Natural killer cell treated with Interleukin-12 subunit alpha and Interleukin-12 subunit beta and Interleukin-15 and Interleukin-18, amount 100 ng/mL, for 72 hours (primary cell): ENCODE data around the gene CISH. TPM values are rescaled to one million over a fixed set of nuclear protein-coding genes. Genes with fewer than 3 reads are reported as not detected.
A peak's percentile ranks its signal among the peaks of the same experiment; 100 is the strongest.

Source experiments
- ATAC-seq, 2 donors: fragments of 150-1000 bp; cut with Tn5 transposase in 1 of 2; sonication (Bioruptor Pico), chemical (Tn5 transposase) in 1 of 2; 2 replicates each; pipeline ENCODE4 v1.10.0; 2021
- DNase-seq: peaks from one replicate; pipeline ENCODE4 v3.0.0; 2022; ENCODE audit warnings: low spot score
- H3K27ac Mint-ChIP-seq, 2 donors: 1 replicate in 1 of 2; 2 replicates in 1 of 2; pipeline ENCODE4 v1.8.0; 2022; ENCODE audit warnings: mixed read lengths in 2 of 2, mild to moderate bottlenecking in 1 of 2, moderate library complexity in 1 of 2
- H3K27me3 Mint-ChIP-seq, 2 donors: 1 replicate in 1 of 2; 2 replicates in 1 of 2; pipeline ENCODE4 v1.8.0; 2022; ENCODE audit warnings: mixed read lengths in 2 of 2
- H3K36me3 Mint-ChIP-seq: one replicate; pipeline ENCODE4 v1.8.0; 2022; ENCODE audit warnings: mixed read lengths
- H3K4me1 Mint-ChIP-seq, 2 donors: 1 replicate in 1 of 2; 2 replicates in 1 of 2; pipeline ENCODE4 v1.8.0; 2022; ENCODE audit warnings: low read depth in 2 of 2, mixed read lengths in 2 of 2, mild to moderate bottlenecking in 1 of 2
- H3K4me3 Mint-ChIP-seq: one replicate; pipeline ENCODE4 v1.8.0; 2022; ENCODE audit warnings: mixed read lengths
- H3K9me3 Mint-ChIP-seq: 2 replicates; pipeline ENCODE4 v1.8.0; 2022; ENCODE audit warnings: mixed read lengths
- total RNA-seq, 2 donors: library from RNA; stranded (reverse); gene quantifications; one replicate each; pipeline ENCODE4 v1.2.3, GENCODE V29; 2022

Gene CISH
- total RNA-seq, 2 donors from 2014 or later = 146 to 151 TPM

DNA sequence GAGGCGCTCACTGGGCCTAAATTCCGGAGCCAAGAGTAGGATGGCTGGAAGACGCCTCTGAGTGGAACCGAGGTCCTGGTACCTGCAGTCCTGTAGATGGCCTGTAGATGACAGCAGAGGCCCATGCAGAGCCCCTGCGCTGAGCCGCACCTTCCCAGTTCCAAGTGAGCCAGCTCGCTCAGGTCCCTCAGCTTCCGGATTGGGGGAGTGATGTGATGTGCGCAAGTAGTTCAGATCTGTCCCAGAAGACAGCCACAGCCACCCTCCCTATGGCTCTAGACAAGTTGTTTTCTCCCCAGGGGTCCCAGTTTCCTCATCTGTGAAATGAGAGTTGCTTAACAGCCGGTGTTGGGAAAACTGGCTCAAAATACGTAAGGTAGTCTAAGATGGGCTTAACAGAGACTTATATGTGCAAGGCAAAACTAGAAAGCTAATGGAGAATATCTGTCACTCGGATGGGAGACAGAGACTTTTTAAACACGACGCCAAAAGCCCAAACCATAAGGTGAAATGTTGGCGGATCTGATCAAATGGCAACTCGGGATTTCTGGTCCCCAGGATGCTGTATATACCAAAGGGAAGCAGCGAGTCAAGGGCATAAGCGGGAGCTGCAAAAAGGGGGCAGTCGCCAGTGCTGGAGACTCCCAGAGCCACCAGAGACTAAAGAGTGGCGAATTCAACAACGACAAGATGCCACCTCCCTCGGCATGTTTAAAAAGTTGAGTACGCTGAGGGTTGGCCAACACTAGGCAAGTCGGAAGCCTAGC is 4.6 kb upstream of the CISH start:
- DNase-seq (peak; percentile 88), ATAC-seq (peak; percentile 29 to 48)
- H3K9me3 Mint-ChIP-seq = no peaks in the 10 kb centered on the region
- H3K27me3 Mint-ChIP-seq = no peaks in the 10 kb centered on the region
- peak overlapping the region; percentile 92 for H3K4me3 Mint-ChIP-seq
- peak overlapping the region; percentile 95 to 96 for H3K27ac Mint-ChIP-seq
- no peaks in the 10 kb centered on the region for H3K36me3 Mint-ChIP-seq
- H3K4me1 Mint-ChIP-seq = peaks cover 64% of the 10 kb centered on the region in 2 donors

DNA sequence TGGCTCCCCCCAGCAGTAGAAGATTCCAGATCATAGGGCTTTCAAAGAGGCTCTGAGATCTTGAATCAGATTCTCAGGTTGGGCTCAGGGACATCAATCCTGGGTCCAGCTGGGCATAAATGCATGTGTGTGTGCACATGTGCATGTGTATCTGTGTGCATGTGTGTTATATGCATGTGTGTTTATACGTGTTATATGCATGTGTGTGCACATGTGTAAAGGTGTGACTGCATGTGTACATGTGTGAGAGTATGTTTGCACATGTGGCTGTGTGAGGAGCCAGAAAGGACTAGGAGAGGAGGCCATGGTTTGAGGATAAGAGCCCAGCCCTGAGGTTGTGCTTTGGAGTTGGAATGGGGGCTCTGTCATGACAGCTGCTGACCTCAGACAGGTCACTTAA is 3.6 kb upstream of the CISH start:
- Mint-ChIP-seq H3K4me1 (peaks cover 61 to 63% of the 10 kb centered on the region in 2 donors), H3K27ac (no peak overlapping the region)
- no peak for ATAC-seq

DNA sequence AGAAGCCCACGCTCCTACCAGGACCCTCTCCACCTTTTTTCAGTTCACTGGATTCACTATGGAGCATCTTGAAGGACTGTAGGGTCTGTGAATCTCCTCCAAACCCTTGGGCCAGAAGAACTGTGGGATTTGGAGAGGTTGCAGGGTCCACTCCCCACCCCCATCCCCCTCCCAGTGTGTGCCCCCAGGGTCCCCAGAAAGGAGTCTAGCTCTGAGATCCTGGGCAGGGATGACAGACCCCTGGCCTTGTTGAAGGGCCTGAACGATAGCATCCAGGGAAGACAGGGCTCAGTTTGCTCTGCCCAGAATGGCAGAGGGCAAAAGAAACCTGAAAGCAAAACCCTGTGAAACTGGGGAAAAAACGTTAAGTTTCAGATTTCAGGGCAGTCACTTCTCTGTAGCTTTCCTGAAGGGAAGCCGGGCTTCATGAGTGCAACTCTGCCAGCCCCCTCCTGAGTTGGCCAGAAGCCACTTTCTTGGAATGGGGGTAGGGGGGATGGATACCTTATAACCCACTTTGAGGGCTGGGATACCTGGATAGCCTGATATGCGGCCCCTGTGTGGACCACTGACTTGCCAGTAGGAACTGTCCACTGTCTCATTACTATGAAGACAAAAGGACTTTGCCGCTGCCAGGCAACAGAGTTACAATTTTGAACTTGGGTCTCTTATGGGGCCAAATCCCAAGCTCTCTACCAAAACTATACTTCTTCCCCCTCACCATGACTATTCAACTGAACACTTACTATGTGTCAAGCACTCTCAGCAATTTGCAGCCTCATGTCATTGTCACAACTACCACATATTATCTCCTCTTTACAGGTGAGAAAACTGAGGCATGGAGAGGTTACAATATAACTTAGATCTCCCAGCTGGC is 1.6 kb upstream of the CISH start:
- H3K36me3 Mint-ChIP-seq = peaks cover 15% of the 10 kb centered on the region
- peak overlapping the region; percentile 99 for H3K27ac Mint-ChIP-seq
- no peak for DNase-seq
- ATAC-seq = no peak
- H3K9me3 Mint-ChIP-seq = no peaks in the 10 kb centered on the region
- no peaks in the 10 kb centered on the region for H3K27me3 Mint-ChIP-seq
- peaks cover 63 to 70% of the 10 kb centered on the region in 2 donors for H3K4me1 Mint-ChIP-seq
- H3K4me3 Mint-ChIP-seq = peak overlapping the region; percentile 91

More for the DNA sequence above, 3.6 kb upstream of the CISH start:
- Mint-ChIP-seq H3K27me3 (no peaks in the 10 kb centered on the region), H3K4me3 (peak overlapping the region; percentile 8), H3K36me3 (no peaks in the 10 kb centered on the region), H3K9me3 (no peaks in the 10 kb centered on the region)
- DNase-seq = no peak

DNA sequence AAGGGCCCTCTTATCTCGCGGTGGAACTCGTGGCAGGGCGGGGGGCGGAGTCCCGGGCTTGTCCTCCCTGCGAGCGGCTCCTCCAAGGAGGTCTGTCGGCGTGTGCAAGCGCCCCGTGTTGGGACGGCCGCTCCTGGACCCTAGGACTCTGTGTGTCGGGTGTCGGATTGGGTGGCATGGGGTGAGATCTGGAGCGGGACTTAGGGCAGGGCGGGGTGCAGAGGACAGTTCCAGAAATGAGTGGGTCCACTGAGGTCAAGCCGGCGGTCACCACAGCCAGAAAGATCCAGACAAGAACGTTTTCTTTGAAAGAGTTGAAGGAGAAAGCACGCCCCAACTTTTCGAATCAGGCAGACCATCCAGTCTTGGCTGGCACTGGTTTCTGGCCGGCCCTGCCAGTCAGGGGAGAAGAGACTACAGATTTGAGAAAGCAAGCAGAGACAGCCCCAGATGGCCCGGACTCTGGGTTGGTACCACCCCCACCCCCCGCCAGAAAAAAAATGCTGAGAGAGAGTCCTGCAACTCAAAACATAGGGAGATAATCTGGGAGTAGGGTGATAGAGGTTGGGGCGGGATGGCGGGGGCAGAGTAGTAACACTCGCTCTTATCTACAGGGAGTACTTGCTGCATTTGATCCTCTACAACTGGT is 784 bp upstream of the CISH start:
- Mint-ChIP-seq H3K9me3 (no peaks in the 10 kb centered on the region), H3K27me3 (no peaks in the 10 kb centered on the region), H3K36me3 (peaks cover 20% of the 10 kb centered on the region), H3K27ac (peak overlapping the region; percentile 99), H3K4me1 (peaks cover 65 to 73% of the 10 kb centered on the region in 2 donors), H3K4me3 (peak overlapping the region; percentile 91)
- DNase-seq (no peak), ATAC-seq (no peak)

DNA sequence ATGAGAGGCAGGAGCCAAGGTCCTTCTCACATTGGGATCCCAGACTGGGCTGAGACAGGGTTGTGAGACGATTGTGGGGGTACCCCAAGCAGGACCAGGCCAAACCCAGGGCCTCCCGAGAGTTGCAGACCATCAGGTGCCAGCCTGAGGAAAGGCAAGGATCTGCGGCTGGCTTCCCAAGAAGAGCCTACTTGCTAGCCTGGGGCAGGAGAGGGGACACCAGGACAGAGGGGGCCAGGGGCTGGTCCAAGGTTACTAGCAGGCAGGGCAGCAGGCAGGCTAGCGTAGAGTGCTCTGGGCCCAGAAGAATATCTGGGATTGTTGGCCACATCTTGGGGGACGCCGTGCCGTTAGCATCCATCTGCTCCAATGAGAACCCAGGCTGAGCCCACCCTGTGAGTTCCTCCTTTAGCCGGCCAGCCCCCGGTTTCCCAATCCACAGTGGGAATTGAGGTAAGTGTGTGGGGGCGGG is 546 bp downstream of the CISH start:
- Mint-ChIP-seq H3K4me1 (peaks cover 66 to 80% of the 10 kb centered on the region in 2 donors), H3K36me3 (peaks cover 24% of the 10 kb centered on the region), H3K4me3 (peak overlapping the region; percentile 91), H3K27me3 (no peaks in the 10 kb centered on the region), H3K9me3 (no peaks in the 10 kb centered on the region), H3K27ac (peak overlapping the region; percentile 99)
- DNase-seq (no peak), ATAC-seq (no peak)

DNA sequence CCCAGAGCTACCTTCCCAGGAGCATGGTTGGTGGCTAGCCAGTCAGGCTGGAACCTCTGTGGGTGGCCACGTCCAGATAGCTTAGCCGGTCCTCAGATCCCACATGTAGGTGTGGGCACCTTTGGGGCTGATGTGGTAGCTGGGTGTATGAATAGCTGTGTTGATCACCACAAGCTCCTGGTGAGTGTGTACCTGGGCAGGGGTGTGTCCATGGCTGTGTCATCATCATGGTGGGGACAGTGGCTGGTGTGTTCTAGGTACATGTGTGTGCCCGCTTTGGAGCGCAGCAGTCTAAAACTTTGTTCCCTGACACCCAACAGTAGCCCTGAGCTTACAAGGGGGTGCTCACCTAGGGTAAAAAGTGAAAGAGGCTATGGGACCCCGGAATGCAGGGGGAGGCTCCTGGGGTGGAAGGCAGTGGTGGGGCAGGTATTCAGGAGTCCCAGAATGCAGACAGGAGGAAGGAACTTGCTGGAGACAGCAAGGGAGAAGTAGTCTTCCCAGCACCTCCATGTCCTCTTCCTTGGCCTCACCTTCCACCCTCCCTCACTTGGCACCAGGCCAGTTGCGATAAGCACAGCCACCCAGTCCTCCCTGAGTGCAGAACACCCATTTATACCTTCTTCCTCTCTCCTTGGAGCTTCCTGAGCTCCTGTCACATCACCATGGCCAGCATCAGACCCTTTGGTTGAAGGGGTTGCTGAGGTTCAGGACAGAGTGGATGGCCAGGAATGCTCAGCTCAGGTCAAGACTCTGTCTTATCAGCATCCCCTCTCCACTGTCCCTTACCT is 1.2 kb downstream of the CISH start:
- Mint-ChIP-seq H3K36me3 (peaks cover 30% of the 10 kb centered on the region), H3K4me3 (peak overlapping the region; percentile 91), H3K27ac (peak overlapping the region; percentile 99), H3K4me1 (peaks cover 68 to 80% of the 10 kb centered on the region in 2 donors), H3K9me3 (no peaks in the 10 kb centered on the region), H3K27me3 (no peaks in the 10 kb centered on the region)
- ATAC-seq = no peak
- no peak for DNase-seq

DNA sequence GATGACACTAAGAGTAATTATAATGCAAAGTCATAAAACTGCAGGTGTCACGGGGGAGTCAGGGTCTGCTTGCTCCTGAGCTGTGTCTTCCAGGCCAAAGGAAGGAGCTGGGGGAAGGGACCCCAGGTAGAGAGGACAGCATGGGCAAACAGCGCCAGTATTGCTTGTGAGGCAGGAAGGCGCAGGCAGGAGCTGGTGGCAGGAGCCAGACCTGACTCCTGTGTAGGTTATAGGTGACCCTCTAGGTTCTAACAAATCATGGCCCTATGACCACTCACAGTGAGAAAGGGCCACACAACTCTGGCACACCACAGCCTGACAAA is 1.9 kb downstream of the CISH start:
- no peak for ATAC-seq
- peak overlapping the region; percentile 91 for H3K4me3 Mint-ChIP-seq
- DNase-seq = no peak
- H3K36me3 Mint-ChIP-seq = peaks cover 34% of the 10 kb centered on the region
- H3K27me3 Mint-ChIP-seq = no peaks in the 10 kb centered on the region
- peak overlapping the region; percentile 99 for H3K27ac Mint-ChIP-seq
- no peaks in the 10 kb centered on the region for H3K9me3 Mint-ChIP-seq
- H3K4me1 Mint-ChIP-seq = peaks cover 72 to 85% of the 10 kb centered on the region in 2 donors

DNA sequence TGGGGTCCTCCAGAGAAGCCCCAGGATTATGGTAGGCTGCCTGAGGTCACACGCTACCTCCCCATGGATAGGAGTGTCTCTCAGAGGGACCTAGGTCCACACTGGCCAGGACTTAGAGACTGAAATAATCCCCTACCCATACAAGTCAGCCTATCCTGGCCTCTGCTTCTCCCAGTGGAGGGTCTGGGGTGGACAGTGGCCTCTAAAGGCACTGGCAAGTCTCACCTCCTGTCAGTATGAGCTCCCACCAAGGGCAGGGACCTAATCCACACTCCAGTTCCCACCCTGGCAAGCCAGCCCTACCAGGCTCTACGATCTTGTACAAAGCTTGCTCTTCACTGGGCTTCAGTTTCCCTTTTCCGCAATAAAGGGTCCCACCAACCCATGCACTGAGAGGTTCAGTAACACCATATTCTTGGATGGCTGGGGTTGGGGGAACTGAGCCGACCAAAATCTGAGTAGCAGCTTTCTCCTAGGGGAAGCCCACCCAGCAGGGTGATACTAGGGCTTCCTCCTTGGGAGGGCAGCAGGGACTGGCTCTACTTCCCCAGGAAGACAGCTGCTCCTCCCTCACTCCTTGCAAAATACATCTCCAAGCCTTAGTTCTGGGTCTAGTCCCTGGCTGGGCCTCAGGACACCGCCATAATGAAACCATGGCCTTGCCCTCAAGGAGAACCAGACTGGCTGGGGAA is 2.4 kb downstream of the CISH start:
- H3K4me1 Mint-ChIP-seq = peaks cover 70 to 84% of the 10 kb centered on the region in 2 donors
- H3K27me3 Mint-ChIP-seq = no peaks in the 10 kb centered on the region
- no peaks in the 10 kb centered on the region for H3K9me3 Mint-ChIP-seq
- no peak for DNase-seq
- H3K36me3 Mint-ChIP-seq = peaks cover 35% of the 10 kb centered on the region
- H3K27ac Mint-ChIP-seq = peak overlapping the region; percentile 99
- ATAC-seq = no peak
- peak overlapping the region; percentile 91 for H3K4me3 Mint-ChIP-seq

DNA sequence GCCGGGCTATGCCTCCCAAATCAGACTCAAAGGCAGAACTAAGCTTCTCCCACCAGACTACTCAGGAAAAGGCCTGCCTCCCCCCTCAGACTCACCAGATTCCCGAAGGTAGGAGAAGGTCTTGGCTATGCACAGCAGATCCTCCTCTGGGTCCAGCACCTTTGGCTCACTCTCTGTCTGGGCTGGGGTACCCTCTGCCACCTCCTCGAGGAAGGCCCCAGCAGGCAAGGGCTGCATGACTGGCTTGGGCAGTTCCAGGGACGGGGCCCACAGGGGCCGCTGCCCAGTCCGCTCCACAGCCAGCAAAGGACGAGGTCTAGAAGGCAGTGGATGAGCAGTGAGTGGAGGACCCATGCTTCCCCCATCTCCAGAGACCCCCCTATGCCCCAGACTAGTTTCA is 3.3 kb downstream of the CISH start:
- DNase-seq (no peak), ATAC-seq (no peak)
- Mint-ChIP-seq H3K4me1 (peaks cover 71 to 86% of the 10 kb centered on the region in 2 donors), H3K36me3 (peaks cover 38% of the 10 kb centered on the region), H3K27me3 (no peaks in the 10 kb centered on the region), H3K9me3 (no peaks in the 10 kb centered on the region), H3K27ac (peak overlapping the region; percentile 99), H3K4me3 (peak overlapping the region; percentile 91)

DNA sequence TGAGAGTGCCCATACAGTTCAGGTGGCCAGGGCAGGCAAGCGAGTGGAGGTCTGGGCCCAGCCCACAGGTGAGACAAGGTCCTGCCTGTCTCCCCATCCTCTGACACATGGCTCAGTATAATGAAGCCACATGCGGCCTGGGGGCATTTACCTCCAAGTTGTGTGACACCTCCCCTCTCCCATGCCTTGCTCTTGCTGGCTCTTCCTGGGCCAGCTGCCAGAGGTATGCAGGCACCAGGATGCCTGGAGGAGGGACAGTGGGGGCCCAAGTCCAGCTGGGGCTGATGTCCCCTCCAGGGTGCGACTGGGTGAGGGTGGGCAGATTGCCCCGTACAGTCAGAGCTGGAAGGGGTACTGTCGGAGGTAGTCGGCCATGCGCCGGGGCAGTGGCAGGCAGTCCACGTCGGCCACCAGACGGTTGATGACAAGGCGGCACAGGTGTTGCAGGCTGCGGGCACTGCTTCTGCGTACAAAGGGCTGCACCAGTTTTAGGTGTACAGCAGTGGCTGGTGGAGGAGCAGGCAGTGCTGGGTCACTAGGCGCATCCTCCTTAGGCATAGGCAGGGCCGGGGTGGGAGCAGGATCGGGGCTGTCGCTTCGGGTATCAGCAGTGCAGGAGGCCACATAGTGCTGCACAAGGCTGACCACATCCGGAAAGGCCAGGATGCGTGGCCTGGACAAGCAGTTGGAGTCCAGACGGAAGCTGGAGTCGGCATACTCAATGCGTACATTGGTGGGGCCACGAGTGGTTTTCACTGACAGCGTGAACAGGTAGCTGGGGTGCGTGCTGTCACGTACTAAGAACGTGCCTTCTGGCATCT is 4.1 kb downstream of the CISH start:
- Mint-ChIP-seq H3K4me3 (peak overlapping the region; percentile 91), H3K9me3 (no peaks in the 10 kb centered on the region), H3K27ac (peak overlapping the region; percentile 99), H3K4me1 (peaks cover 73 to 89% of the 10 kb centered on the region in 2 donors), H3K27me3 (no peaks in the 10 kb centered on the region), H3K36me3 (peaks cover 38% of the 10 kb centered on the region)
- ATAC-seq (no peak), DNase-seq (no peak)

DNA sequence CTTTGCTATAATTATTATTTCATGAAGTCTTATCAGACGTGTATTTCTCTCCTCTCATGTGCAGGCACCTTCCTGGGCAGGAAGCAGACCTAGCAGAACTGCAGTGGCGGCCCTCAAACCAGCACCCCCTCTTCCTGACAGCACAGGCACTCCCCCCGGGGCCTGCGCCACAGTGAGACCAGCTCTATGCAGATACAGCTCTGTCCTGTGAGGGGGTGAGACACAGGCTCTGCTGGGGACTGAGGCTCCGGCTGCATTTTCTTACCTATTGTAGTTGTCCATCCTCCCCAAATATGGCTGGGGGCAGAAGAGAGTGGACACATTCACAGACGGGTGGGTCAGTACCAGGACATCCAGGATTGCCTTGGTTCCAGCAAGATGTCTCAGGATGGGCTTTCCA is 5.0 kb downstream of the CISH start:
- H3K9me3 Mint-ChIP-seq = no peaks in the 10 kb centered on the region
- DNase-seq (no peak), ATAC-seq (no peak)
- H3K4me1 Mint-ChIP-seq = peaks cover 75 to 89% of the 10 kb centered on the region in 2 donors
- H3K4me3 Mint-ChIP-seq = peak overlapping the region; percentile 91
- H3K27ac Mint-ChIP-seq = peak overlapping the region; percentile 99
- peaks cover 38% of the 10 kb centered on the region for H3K36me3 Mint-ChIP-seq
- H3K27me3 Mint-ChIP-seq = no peaks in the 10 kb centered on the region

DNA sequence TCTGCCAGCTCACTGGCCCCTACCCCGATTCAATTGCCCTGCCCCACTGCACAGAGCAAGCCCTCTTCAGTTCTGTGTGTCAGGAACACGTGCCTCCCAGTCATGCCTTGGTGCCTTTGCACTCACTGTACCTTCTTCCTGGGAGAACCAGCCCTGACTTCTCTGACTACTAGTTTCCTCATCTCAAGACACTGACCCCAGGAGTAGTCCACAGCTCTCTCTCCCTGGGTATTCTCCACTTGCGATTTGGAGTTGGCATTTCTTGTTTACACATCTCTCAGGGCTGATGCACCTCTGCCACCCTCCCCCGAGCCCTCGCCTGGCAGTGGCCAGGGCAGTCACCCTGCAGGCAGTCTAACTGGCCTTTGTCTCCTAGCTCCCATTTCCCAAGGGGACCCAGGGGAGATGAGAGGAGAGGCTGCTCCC is 5.7 kb downstream of the CISH start:
- H3K27me3 Mint-ChIP-seq = no peaks in the 10 kb centered on the region
- ATAC-seq = no peak
- H3K36me3 Mint-ChIP-seq = peaks cover 38% of the 10 kb centered on the region
- H3K4me1 Mint-ChIP-seq = peaks cover 82 to 95% of the 10 kb centered on the region in 2 donors
- peak overlapping the region; percentile 91 for H3K4me3 Mint-ChIP-seq
- H3K9me3 Mint-ChIP-seq = no peaks in the 10 kb centered on the region
- peak overlapping the region; percentile 99 for H3K27ac Mint-ChIP-seq
- DNase-seq = no peak
